GM21515 (cell line): ENCODE results near the gene PDE3A.
"Not testable (repeated sequence)": the region's sequence is repeated elsewhere in the genome, so short reads cannot be mapped to it uniquely, and the experiment has no call there.

Experiments
- ATAC-seq: cut with Tn5 transposase; IDR thresholded peaks from one replicate; pipeline ENCODE4 v1.9.1; 2021; ENCODE audit not compliant: unreplicated experiment

PDE3A gene

GRCh38 chr12:20596061-20596460 lies 227.7 kb downstream of the PDE3A start:
- no peak for ATAC-seq

DNA sequence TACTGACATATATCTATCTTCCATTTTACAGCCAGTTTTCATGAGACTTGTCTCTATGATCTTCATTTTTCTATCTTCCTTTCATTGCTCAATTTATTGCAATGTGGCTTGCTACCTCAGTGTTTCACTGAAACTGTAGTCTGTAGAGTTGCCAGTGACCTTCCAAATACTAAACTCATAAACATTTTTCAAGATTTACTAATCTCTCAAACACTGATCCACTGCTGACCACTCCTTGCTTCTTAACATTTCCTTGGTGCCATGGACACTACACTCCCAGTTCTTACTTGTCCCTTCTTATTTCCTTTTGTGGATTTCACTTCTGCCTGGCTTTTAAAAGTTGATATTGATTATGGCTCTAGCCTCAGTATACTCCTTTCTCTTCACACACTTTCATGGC lies 231.4 kb downstream of the PDE3A start:
- ATAC-seq = no peak

DNA sequence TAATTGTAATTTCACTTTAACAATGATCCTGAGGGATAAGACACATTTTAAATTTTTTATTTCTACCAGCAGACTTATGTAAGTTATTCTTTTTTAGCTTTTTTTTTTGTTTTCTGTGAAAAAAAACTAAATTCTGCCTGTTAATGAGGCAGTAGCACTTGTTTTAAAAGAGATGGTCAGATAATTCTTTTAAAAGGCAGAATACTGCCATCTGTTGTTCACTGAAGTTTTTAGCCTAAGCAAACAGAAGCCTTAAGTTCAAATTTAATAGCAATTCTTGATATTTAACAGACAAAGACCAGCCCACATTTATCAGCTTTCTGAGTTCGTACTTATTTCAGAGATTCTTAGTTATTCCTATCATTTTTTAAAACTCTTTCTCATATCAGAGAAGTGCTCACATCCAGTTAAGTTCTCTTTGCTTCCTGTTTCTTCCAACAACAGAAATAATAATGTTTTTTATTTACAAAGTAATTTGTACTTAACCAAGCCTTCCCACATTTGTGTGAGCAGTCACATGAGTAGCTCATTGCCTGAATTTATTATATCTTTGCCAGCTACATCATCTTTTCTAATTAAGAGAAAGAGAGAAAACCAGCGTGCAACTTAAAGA lies 233.4 kb downstream of the PDE3A start:
- no peak for ATAC-seq

DNA sequence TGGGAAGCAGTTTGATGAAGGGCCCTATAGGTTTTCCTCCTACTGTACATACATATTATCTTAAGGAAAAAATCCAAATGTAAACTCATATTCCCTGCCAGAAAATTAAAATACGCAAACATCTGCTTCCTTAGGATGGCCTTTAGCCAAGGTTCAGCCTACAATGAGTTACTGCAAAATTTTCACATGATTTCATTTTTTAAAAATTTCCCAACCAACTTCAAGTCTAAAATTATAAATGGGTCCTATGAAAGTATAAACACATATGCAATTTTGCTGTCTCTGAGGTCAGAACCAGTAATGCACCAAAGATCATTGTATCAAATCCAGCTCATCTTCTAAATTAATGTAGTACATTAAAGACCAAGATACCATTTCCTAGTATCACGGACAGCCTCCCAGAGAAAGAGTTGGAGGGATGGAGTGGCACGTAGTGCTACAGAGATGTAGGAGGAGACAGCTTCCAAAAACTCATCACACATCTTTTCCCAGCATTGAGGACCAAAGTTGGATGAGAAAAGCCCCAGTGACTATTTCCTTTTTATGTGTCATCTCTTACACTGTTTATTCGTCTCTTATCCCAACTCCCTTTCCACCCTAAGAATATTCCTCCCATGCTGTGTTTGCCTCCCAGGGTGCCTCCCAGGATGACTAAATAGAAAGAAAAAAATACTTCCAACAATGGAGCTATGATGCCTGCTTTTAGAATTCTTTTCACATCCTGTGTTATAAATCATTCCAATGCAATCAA lies 234.5 kb downstream of the PDE3A start:
- ATAC-seq = no peak

DNA sequence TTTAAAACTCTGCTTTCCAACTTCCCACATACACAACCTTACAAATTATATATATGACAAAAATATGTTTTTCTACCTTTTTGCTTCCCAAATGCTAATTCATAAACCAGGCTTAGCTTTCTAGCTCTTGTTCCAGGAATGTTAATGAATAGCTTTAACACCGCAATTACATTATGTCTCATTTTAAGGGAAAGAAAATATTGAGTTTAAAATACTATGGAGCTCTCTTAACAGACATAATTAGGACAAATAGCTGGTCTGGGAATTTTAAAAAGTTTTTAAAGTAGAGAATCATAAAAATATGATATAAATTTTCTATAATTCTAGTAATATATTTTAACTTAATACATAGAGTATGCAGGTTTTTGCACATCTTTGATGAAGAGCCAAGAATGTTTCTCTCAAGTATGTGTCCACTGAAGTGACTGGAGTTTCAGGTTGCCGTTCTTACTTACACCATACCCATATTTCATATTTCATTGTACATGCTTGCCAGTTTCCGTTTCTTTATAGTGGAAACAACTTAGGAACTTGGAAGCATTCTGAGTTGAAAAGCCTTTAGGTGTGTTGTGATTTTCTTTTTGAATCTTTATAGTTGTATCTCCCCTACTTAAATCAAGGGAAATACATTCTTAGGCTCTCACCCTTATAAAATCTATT lies 236.2 kb downstream of the PDE3A start:
- no peak for ATAC-seq

GRCh38 chr12:20615020-20615419 lies 246.7 kb downstream of the PDE3A start:
- not testable (repeated sequence) for ATAC-seq

DNA sequence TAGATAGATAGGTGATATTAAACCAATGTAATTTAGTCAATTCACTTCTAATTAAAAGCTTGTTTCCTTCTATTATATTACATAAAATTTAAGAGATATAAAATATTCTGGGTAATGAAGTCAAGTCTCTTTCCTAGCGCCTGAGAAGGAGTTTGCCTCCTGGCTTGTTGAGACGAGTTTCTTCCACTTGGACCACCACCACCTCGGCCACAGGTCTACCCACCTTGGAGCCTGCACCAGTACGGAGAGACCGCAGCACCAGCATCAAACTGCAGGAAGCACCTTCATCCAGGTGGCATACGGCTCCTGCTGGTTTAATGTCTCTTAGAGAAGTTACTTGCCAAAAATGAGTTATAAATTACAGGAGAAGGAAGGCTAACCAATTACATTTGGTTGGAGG lies 247.8 kb downstream of the PDE3A start:
- ATAC-seq = no peak

GRCh38 chr12:20620261-20620660 lies 251.9 kb downstream of the PDE3A start:
- ATAC-seq = no peak

DNA sequence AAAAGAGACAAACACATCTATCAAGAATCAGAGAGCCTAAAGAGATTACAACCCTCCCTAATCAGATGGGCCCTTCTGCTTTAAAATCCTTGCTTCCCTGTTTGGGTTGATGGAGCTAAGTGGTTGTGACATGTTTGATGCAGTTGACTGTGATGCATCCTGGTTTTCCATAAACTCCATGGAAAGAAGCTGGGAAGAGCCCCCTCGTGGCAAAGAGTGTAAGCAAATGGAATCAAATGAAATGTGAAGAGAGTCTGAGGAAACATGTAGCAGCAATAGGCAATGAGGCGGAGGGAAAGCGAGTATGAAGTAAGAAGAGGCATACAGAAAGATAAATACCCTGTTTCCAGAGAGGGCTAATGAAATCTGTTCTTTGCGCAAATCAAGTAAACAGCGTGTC lies 256.4 kb downstream of the PDE3A start:
- no peak for ATAC-seq

DNA sequence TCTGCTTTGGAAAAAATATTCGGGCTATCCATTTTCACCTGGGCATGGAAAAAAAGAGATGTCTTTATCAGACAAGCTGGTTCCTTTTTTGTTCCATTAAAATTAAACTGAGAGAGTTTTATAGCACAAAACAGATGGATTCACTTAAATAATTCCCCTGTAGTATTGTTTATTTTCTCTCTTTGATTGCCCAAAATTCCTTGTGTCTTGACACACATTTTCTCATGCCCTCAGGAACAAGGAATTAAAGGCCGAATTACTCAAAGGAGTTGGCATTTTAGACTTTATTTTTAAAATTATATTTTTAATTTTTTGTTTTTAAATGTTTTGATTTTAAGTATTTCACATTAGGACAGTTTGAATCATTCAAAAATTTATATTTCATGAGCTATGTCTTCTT lies 257.2 kb downstream of the PDE3A start:
- ATAC-seq = no peak

DNA sequence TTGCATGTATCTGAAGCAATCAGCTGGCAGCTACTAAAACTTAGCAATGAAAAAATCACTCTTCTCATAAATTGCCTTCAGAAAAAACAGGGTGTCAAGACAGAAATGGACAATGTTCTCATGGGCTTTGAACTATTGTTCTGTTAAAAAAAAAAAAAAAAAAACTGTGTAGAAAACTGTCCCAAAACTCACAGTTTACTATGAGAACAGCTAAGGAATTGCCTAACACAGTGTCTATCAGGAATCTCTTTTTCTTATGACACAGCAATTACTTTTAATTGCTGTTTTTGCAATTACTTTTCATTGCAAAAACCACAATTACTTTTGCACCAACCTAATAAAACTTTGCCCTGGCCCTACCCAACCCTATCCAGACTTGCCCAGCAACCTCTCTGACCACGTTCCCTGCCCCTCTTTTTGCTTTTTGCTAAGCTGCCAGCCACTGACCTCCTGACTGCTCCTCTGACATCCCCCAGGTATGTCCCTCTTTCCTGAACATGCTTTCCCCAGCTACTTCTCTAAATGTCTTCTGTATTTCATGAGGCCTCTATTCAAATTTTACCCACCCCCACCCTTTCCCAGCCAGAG lies 258.8 kb downstream of the PDE3A start:
- ATAC-seq = no peak

- ATAC-seq = no peak
Measured at GRCh38 chr12:20628226-20628787, 260.0 kb downstream of the PDE3A start.

DNA sequence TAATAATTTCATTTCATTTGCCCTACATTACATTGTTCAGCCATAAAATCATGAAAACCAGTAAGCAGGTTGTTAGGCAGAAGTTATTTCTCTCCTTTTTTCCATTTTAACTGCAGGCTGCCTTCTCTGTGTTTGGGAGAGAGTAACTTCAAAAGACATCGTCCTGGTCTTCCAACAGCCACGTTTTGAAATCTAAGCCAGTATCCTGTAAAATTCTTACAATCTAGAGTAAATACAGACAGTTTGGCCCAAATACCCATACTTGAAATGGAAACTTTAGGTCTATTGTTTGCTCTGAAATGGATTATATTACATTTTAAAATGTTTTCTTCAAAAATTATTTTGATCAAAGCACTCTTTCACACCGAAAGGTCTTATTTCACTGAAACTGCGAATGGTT lies 260.7 kb downstream of the PDE3A start:
- no peak for ATAC-seq

DNA sequence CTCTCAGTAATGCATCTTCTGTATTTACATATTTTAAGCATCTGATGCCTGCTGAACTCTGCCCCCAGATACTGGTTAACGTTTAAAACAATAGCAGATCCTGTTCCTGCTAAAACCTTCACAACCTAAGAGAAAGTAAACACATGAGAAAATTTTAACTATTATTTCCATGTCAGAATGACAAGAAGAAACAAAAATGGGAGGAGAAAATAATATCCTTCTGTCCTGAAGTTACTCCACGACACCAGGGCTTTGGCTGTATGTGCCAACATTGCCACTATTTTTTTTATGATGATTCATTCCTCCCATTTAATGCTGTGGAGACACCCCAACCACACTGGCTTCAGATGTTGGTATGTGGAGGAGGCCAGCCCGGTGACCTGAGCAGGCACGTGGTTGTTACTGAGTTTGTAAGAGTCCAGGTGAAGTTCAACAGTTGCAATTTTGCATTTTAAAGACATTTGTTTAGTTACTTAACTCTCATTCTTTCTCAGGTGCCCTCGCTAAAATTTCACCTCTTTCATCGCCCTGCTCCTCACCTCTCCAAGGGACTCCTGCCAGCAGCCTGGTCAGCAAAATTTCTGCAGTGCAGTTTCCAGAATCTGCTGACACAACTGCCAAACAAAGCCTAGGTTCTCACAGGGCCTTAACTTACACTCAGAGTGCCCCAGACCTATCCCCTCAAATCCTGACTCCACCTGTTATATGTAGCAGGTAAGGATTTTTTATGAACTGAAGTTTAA lies 261.2 kb downstream of the PDE3A start:
- no peak for ATAC-seq

DNA sequence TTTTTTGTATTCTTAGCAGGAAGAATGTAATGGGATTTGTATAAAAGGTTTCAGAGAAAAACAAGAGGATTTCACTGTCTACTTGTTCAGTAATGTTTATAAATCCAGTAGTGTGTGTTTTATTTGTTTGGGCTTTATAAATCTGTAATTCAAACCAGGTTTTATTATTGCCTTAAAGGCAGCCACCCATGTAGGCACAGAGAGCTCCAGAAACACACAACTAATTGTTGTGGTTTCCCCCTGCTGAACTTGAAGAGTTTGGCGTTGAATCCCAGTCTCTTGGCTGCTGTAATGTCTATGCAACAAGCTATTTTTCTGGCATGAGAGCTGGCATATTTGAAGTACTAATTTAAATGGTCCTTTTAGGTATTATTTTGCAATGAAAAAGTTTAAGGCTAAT lies 263.4 kb downstream of the PDE3A start:
- ATAC-seq = no peak

GRCh38 chr12:20641106-20641505 lies 272.8 kb downstream of the PDE3A start:
- ATAC-seq = no peak

DNA sequence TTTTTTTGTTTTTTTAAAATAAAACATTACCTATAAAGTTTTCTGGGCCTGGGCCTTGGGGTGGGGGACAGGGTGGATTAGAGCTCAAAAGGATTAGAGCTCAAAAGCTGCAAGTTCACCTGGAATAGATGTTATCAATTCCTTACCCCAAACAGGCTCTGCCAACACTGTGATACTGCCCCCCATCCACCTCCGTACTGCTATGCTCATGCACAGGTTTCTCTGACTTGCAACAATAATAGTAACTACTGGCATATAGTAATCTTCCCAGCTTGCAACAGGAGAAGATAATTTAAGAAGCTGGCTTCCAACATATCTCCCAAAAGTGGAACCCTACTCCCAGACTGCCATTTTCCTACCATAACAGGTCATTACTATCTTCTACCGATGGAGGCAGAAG lies 275.5 kb downstream of the PDE3A start:
- no peak for ATAC-seq

DNA sequence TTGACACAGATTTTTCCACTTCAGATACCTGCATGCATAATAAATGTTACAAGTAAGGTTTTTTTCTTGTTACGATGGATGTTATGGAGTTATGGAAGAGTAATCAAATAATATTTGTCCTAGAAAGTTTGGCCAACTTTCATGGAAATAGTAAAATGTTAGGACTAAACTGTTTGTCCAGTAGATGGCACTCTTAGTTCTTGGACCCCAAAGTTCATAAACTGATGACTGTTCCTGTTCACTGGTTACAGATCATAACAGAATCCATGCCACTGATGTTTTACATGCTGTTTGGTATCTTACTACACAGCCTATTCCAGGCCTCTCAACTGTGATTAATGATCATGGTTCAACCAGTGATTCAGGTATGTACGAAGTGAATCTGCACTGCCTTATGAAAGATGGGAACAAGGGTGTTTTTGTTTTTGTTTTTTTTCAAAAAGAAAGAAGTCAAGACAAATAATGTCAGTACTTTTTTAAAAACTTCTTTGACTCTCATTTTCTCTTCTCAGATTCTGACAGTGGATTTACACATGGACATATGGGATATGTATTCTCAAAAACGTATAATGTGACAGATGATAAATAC lies 278.0 kb downstream of the PDE3A start:
- no peak for ATAC-seq

- no peak for ATAC-seq
Measured at GRCh38 chr12:20653871-20654270, 285.5 kb downstream of the PDE3A start.

DNA sequence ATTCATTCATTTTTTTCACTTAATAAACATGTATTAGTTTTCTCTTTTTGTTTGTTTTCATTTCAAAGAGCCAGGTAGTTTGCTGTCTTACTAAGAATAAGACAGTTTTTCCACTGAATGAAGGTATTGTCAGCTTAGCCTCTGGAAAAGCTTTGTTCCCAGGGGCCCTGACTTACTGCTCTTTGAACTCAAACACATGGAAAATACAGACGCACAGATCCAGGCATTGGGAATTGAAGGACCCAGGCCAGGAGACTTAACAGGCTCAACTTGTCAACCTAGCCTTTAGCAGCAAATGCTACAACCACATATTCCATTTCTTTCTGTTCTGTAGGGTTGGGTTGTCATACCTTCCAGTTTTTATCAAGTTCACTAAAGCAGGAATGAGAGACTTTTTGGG lies 288.3 kb downstream of the PDE3A start:
- no peak for ATAC-seq

- no peak for ATAC-seq
Measured at GRCh38 chr12:20657496-20657895, 289.2 kb downstream of the PDE3A start.
